Epithelial cell of esophagus (primary cell): ENCODE measurements around the gene LXN.

Source experiments
- DNase-seq: peaks from one replicate; pipeline ENCODE4 v3.0.0; 2010; ENCODE audit warnings: low read depth
- H3K4me3 ChIP-seq: 2 replicates; pipeline ENCODE4 v1.5.1; 2011; ENCODE audit warnings: mild to moderate bottlenecking, low read length, control low read depth
- TF ChIP-seq, protein P1 (sequence below): IDR thresholded peaks from 2 replicates; pipeline ENCODE4 v1.5.1; 2011; ENCODE audit warnings: low read depth, mild to moderate bottlenecking, low read length, control low read depth, inconsistent platforms; ENCODE audit not compliant: insufficient read depth; ENCODE audit errors: missing control alignments

LXN gene

DNA sequence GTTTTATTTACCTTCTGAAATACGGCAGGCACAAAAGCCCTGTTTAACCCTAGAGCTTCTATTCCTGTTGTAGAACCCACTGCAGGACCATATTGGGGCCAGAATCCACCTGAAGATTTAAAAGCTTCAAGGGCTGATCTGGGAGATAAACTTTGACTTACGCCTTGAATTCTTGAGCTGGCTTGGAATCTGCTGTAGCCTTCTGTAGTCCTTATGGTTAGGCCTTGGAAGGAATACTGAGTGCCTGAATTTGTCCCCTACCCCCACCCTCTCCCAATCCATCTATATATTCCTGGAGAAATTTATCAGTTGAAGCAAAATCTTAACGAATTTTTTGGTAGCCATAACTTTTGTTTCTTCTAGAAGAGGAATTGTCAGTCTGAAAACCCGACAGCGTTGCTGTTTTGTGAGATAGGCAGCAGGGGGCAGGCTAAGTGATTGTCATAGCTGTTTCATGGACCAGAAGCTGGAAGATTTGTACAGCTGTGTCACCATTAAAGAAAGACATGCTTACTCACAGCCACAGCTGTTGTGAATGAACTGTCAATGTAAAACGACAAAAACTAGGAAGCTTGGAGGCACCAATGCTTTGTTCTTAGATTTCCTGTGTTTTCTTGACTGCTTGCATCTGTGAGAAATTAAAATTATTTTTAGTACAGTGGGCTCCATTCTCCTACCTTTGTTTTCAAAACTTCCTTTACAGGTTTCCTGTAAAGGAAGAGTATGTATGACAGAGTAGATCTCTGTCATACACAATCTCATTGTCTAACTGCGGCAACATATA, 12.8 kb downstream of the LXN start:
- TF ChIP-seq, protein P1, sequence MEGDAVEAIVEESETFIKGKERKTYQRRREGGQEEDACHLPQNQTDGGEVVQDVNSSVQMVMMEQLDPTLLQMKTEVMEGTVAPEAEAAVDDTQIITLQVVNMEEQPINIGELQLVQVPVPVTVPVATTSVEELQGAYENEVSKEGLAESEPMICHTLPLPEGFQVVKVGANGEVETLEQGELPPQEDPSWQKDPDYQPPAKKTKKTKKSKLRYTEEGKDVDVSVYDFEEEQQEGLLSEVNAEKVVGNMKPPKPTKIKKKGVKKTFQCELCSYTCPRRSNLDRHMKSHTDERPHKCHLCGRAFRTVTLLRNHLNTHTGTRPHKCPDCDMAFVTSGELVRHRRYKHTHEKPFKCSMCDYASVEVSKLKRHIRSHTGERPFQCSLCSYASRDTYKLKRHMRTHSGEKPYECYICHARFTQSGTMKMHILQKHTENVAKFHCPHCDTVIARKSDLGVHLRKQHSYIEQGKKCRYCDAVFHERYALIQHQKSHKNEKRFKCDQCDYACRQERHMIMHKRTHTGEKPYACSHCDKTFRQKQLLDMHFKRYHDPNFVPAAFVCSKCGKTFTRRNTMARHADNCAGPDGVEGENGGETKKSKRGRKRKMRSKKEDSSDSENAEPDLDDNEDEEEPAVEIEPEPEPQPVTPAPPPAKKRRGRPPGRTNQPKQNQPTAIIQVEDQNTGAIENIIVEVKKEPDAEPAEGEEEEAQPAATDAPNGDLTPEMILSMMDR = peak; percentile 84
- no peak overlapping the region for H3K4me3 ChIP-seq
- DNase-seq = peak; percentile 77

DNA sequence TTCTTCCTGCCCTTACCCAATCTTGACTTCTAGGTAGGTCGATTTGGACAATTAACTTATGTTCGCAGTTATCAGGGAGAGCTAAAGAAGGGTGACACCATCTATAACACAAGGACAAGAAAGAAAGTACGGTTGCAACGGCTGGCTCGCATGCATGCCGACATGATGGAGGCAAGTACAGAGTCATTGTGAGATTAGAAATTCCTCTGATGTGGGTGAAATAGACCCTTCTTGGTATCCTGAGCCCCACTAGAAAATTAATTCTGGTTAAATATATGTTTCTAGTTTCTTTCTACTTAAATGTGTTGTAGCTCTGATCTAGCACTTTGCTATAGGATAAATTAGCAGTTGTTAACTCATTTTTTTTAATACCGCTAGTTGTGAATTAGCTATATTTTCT, 13.6 kb downstream of the LXN start:
- H3K4me3 ChIP-seq = no peak overlapping the region
- TF ChIP-seq, protein P1 = no peak
- no peak for DNase-seq

DNA sequence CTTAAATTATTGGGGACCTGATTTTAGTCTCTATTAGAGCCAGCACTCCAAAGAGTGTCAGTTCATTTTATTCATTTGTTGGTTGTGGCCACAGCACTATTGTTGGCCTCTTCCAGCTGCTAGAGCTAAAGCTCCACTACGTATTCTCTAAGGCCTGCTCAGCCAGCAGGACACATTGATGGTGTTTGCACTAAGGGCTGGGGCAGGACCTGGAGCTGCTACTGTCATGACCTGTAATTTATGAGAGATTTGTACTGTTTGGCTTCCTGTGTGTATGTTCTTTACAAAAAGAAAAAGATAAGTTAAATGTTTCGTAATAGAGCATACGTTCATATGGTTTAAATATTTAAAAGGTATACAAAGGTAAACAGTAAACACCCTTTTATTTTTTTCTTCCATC, 20.0 kb downstream of the LXN start:
- no peak for DNase-seq
- TF ChIP-seq, protein P1 = no peak
- H3K4me3 ChIP-seq = no peak overlapping the region

DNA sequence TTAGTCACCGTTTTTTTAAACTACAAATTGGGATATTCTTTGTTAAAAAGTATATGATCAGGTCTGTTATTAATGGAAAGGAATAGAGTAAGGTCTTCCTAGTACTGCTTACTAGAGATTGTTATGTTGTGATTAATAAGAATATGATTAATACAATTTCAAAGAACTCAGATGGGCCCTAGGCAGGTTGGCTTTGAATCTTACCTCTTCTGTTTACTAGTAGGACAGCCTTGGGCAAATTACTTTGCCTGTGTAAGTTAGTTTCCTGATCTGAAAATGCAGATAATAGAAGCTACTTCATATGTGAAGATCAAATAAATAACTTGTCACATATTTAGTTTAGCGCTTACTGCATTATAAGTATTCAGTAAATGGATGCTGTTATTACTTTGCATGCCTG, 21.3 kb downstream of the LXN start:
- TF ChIP-seq, protein P1 = no peak
- DNase-seq = no peak
- H3K4me3 ChIP-seq = no peak overlapping the region

DNA sequence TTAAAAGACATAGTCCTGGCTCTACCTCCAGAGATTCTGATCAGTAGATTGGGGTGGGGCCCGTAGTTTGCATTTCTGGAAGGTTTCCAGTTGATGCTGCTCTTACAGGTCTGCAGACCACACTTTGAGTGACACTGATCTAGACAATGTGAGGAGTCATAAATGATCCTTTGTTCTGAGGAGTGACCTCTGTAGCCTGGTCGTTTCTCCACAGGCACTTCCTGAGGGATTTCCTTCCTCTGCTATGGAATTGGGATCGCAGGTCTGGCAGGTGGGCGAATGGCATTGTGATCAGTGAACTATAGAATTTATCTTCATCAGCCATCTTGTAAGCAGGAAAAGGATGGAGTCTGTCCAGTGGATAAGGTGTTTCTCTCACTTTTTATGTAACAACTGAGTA, 22.7 kb downstream of the LXN start:
- no peak for DNase-seq
- TF ChIP-seq, protein P1 = no peak
- no peak overlapping the region for H3K4me3 ChIP-seq

DNA sequence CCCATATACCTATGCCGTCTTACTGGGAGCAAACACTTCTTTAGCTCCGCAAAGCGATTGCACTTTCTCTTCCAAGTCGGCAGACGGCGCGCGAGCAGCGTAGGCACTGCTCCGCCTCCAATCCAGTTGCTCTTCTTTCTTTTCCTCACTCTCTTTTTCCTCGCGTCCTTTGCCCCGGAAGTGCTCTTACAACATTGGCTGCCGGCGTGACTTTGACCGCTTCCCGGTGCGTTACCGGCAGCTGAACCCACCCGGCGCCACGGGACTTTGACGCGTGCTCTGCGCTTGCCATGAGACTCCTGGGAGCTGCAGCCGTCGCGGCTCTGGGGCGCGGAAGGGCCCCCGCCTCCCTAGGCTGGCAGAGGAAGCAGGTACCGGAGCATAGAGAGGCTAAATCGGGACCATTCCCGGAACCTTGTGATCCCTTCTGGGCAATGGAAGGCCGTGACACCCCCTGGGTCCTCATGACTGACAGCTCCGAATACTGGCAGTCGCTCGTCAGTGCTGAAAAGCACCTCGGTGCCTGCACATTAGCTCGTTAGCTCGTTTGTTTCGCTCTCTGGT, 28.0 kb downstream of the LXN start, which contains the start of gene GFM1:
TSS of gene GFM1 (plus strand) at position 183 of the 564 bp plus-strand sequence. CDS start at position 291, 108 bp downstream.
- peak within 1 kb of the TSS; percentile 85 for H3K4me3 ChIP-seq
- TF ChIP-seq, protein P1 = peak; percentile 96
- peak; percentile 97 for DNase-seq
